Left lobe of liver (tissue), 2 donors: ENCODE data around the gene S1PR1. TPM values are rescaled to one million over a fixed set of nuclear protein-coding genes. Genes with fewer than 3 reads are reported as not detected.
"Not testable (repeated sequence)": the region's sequence is repeated elsewhere in the genome, so short reads cannot be mapped to it uniquely, and the experiment has no call there.

ENCODE experiments used
- ATAC-seq: fragments of 200-7000 bp; cut with Tn5 transposase; one replicate; pipeline ENCODE4 v1.9.1; 2020; ENCODE audit warnings: mild to moderate bottlenecking, moderate library complexity
- DNase-seq: peaks from one replicate; pipeline ENCODE4 v3.0.0-alpha.2; 2020; ENCODE audit warnings: low spot score
- total RNA-seq: library from RNA; stranded (reverse); gene quantifications from one replicate; pipeline ENCODE4 v1.2.1, GENCODE V29; 2021
- donor health status: DM: no; HTN: no; CAD: no; lungs with moderate emphysema.
- donor health status: DM: no; HTN: yes; CAD: no.

S1PR1 gene
- total RNA-seq, 1 donor from 2014 or later = 12.1 TPM

DNA sequence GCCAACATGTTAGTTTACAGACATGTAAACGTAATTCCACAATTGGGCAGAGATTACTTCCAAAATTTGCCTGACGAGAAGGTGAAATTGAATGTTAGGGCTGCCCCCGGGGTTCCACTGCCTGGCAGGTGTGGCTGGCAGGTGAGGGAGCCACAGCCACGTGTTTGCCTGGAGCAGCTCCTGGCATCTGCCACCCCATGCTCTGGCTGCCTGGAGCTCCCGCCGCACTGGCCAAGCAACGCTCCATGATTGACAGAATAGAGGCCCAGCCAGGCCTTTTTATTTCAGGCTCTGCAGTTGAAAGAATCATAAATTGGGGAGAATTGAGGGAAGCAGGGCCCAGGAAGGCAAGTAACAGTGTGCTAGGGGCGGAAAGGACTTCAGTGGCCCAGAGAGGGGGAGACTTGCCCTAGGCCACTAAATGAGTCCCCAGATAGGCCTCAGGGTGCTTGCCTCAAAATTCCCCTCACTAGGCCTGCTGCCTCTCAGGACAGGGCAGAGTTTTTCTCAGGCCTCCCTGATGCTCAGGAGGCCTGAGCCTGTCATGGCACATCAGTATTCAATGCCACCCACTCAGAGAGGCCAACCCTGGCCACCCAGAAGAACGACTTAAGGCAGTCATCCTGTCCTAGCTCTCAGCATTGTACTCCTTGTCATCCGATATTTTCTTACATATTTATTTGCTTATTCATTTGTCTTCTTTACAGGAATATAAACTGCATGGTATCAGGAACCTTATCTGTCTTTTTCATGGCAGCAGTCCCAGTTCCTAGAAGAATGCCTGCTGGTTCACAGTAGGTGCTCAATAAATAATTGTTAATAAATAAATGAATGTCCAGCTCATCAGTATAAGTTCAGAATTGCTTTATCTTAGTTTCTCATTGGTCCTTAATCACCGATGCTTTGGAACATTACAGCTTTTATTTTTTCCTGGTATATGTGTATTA is 16.6 kb upstream of the S1PR1 start:
- DNase-seq = peak; percentile 85
- ATAC-seq = peak; percentile 97

DNA sequence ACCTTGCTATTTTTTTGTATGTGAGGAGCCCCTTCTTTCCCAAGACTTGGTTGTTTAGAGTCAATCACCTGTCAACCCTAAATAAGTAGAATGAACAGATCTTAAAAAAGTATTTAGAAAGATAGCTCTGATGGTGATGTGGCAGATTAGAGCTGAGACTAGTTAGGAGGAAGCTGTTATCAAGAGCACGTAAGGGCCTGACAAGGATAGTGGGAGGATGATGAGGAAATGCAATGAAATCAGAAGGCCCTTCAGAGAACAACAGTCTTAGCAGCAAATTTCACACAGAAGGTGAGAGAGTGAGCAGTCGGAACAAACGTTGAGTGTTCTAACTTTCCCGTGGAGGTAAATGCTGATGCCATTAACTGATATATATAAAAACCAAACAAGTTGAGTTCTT is 15.9 kb upstream of the S1PR1 start:
- DNase-seq = no peak
- ATAC-seq = no peak

DNA sequence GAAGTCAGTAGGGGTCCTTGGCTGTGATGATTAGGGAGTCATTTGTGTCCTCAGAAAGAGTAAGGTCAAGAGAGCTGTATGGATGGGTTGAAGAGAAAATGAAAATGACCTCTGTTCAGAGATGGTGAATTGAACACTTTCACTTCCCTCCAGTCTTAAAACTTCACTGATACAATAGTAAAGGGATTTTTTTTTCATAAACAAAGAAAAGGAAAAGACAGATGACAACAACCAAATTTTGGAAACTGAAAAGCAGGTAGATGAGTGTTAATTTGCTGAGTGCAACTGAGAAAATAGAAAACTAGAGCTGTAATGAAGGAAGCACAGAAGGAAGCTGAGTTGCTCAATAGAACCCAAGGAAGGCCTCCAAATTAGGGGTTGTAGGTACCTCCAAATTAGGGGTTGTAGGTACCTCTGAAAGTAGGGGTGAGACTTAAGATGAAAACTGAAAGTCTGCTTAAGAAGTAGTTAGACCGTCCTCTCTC is 14.8 kb upstream of the S1PR1 start:
- no peak for ATAC-seq
- DNase-seq = no peak

DNA sequence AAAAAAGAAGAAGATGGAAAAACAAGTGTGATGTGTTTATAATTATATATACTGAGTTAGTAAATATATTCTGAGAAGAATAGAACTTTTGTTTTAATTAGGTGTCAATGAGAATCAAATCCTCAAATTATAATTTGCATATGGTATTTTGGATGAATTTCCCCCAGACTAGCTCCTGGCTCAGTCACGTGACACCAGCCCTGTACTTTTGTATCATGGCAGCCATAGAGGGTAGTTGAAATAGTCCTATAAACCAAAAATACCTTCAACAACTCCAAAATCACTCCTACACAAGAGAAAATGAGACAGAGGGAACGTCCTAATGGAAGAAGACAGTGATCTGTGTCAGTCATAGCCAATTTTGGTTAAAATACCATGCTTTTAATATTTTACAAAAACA is 9.0 kb upstream of the S1PR1 start:
- no peak for DNase-seq
- no peak for ATAC-seq

DNA sequence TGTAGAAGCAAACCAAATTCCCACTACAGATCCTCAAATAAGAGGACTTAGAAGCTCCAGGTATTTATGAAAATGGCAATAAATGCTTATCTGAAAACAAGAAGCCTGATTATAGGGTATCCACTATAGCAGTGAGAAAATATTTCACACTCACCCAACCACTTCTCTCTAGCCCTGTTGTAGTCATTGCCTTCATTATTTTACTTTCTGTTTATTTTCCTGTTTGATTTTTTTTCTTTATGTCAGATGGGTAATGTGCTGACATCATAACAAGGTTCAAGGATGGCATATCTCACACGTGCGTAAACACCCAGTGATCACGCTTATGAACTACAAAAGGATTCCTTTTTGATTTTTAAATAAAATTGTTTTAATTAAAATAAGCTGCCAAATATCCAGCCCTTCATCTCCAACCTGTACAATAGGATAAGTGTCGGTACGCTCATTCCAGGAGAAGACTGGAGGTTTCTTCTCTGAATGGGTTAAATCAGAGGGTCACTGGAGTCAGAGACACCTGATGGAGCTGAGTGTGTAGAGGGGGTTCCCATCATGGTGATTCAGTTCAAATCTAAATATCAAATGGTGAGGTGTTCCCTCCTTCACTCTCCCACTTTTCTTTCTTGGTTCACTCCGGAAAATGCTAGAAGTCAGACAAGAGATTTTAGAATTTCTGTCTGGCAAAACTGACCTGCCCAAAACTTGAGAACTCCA is 8.2 kb upstream of the S1PR1 start:
- DNase-seq (no peak), ATAC-seq (no peak)

DNA sequence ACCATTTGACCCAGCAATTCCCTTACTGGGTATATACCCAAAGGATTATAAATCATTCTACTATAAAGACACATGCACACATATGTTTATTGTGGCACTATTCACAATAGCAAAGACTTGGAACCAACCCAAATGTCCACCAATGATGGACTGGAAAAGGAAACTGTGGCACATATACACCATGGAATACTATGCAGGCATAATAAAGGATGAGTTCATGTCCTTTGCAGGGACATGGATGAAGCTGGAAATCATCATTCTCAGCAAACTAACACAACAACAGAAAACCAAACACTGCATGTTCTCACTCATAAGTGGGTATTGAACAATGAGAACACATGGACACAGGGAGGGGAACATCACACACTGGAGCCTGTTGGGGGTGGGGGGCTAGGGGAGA is 4.6 kb upstream of the S1PR1 start:
- ATAC-seq, DNase-seq: not testable (repeated sequence)

DNA sequence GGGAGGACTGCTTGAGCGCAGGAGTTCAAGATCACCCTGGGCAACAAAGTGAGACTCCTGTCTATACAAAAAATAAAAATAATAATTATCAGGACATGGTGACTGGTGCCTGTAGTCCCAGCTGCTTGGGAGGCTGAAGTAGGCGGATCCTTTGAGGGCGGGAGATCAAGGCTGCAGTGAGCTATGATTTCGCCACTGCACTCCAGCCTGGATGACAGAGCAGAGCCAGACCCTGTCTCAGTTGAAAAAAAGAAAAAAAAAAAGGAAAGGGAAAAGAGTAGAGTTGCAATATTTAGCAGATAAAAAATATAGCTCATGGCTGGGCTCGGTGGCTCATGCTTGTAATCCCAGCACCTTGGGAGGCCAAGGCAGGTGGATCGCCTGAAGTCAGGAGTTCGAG is 3.3 kb upstream of the S1PR1 start:
- no peak for ATAC-seq
- no peak for DNase-seq

DNA sequence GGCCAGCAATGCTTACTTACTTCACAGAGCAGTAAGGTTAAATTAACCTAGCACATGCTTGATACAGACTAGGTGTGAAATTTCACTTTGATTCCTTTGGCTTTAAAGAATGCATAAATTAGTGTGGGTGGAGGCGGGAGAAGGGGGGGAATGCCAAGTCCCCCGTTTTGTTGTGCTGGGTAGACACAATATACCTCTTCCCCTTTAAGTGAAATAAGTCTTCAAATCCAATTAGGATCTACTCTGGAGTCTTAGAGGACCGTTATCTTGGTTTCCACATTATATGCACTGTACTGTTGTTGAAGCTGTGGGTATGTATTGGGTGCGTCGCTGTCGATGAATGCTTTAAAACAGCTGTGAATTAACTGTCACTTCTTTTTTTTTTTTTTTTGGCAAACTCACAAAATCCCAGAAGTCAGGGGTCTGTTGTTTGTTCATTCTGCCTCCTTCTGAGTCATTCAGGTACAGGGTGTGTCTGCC is 1.6 kb upstream of the S1PR1 start:
- no peak for DNase-seq
- ATAC-seq = no peak

DNA sequence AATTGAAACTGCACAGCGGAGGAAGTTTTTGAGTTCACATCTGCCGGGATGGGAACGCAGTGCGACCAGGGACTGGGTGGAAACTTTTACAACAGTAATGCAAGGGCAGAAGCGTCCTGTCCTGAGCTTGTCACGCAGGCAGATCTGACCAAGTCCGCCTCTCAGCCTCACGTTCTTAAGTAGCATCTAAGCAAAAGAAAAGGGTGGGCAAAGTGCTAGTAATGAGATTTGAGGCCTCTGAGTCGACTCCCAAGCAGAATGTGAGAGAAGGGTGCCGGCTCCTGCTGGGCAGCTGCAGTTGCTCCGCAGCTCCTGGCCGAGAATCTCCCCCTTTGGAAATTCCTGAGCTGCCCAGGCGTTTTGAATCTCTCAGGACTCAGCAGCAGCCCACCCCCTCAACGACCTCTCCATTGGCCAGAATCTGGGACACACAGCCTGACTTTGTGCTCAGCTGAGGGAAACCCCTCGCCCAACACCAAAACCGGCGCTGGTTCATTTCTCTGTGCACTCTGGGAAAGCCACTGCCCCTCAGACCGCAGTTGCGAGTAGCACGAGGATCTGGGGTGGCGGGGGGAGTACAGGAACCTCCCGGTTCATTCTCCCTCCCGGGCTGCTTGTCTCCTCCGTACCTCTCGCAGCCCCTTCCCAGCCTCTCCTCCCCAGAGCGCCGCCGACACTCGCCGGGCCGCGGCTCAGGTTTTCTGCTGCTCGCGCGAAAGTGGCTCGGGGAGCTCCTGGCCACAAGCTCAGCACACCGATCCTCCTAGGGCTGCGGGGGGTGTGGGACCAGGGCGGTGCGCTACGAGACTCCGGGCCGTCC is 913 bp upstream of the S1PR1 start:
- peak; percentile 55 for ATAC-seq
- DNase-seq = peak; percentile 62

DNA sequence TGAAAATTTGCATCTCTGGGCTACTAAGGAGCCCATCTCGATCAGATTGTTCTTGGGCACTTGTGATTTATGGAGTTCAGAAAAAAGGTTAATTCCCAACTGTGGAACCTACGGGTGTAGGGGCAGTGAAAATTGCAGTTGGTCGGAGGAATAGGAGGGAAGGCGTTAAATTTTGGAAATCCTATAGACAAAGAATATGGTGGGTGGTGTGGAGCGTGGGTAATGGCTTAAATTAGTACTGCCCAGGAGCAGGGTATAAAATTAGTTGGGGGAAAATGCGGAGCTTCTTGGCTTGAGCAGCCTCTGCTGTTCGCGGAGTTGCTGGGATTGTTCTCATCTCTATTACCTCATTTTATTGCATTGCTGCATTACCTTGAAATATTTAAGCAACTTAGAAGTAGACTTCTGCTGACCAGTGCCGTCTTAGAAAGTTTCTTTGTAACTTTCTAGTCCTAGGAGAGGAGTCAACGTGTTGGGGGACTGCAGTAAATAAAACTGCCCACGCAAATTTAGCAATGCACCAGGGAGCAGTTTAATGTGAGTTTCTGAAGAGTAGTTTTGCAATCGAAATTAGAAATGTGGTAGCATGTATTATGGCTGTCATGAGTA is 514 bp downstream of the S1PR1 start:
- DNase-seq = peak; percentile 49
- ATAC-seq = peak; percentile 44

DNA sequence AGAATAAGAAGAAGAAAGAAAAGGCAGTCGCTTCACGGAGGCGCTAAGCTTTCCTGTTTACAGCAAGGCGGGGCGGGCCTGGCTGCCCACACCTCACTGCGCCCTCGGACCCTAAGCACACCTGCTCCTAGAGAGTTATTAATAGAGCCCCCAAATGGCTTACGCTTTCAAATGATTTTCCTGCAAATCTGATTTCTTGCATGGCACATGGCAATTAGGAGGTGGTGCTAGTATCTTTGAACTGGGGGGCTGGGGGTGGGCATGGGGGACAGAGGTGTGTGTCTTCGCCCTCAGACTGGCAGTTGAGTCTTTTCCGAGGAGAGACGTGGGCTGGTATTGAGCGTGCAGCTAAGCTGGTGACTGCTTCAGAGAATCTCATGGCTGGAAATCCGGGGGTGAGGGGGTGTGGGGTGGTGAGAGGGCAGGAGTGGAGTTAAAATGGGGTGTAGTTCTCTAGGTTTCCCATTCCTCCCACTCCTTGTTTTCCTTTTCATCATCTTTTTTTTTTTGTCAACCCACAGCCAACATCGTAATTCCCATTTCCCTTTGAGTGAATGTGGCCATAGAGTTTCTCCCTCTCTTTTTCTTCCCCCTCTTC is 1.3 kb downstream of the S1PR1 start:
- ATAC-seq (no peak), DNase-seq (no peak)

DNA sequence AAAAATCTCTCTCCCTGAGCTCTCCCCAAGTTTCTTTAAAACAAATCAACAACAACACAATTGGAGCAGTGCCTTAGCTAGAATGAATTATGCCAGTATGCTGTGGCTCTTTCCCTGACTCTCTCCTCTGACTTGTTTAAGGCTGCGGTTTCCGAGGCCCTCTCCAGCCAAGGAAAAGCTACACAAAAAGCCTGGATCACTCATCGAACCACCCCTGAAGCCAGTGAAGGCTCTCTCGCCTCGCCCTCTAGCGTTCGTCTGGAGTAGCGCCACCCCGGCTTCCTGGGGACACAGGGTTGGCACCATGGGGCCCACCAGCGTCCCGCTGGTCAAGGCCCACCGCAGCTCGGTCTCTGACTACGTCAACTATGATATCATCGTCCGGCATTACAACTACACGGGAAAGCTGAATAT is 1.9 kb downstream of the S1PR1 start:
- peak; percentile 77 for ATAC-seq

DNA sequence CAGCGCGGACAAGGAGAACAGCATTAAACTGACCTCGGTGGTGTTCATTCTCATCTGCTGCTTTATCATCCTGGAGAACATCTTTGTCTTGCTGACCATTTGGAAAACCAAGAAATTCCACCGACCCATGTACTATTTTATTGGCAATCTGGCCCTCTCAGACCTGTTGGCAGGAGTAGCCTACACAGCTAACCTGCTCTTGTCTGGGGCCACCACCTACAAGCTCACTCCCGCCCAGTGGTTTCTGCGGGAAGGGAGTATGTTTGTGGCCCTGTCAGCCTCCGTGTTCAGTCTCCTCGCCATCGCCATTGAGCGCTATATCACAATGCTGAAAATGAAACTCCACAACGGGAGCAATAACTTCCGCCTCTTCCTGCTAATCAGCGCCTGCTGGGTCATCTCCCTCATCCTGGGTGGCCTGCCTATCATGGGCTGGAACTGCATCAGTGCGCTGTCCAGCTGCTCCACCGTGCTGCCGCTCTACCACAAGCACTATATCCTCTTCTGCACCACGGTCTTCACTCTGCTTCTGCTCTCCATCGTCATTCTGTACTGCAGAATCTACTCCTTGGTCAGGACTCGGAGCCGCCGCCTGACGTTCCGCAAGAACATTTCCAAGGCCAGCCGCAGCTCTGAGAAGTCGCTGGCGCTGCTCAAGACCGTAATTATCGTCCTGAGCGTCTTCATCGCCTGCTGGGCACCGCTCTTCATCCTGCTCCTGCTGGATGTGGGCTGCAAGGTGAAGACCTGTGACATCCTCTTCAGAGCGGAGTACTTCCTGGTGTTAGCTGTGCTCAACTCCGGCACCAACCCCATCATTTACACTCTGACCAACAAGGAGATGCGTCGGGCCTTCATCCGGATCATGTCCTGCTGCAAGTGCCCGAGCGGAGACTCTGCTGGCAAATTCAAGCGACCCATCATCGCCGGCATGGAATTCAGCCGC is 2.5 kb downstream of the S1PR1 start:
- no peak for DNase-seq

More for the DNA sequence above, 1.9 kb downstream of the S1PR1 start:
- DNase-seq = peak; percentile 88

DNA sequence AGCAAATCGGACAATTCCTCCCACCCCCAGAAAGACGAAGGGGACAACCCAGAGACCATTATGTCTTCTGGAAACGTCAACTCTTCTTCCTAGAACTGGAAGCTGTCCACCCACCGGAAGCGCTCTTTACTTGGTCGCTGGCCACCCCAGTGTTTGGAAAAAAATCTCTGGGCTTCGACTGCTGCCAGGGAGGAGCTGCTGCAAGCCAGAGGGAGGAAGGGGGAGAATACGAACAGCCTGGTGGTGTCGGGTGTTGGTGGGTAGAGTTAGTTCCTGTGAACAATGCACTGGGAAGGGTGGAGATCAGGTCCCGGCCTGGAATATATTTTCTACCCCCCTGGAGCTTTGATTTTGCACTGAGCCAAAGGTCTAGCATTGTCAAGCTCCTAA is 3.2 kb downstream of the S1PR1 start:
- DNase-seq = no peak
- ATAC-seq = no peak

More for the DNA sequence above, 2.5 kb downstream of the S1PR1 start:
- ATAC-seq = no peak

DNA sequence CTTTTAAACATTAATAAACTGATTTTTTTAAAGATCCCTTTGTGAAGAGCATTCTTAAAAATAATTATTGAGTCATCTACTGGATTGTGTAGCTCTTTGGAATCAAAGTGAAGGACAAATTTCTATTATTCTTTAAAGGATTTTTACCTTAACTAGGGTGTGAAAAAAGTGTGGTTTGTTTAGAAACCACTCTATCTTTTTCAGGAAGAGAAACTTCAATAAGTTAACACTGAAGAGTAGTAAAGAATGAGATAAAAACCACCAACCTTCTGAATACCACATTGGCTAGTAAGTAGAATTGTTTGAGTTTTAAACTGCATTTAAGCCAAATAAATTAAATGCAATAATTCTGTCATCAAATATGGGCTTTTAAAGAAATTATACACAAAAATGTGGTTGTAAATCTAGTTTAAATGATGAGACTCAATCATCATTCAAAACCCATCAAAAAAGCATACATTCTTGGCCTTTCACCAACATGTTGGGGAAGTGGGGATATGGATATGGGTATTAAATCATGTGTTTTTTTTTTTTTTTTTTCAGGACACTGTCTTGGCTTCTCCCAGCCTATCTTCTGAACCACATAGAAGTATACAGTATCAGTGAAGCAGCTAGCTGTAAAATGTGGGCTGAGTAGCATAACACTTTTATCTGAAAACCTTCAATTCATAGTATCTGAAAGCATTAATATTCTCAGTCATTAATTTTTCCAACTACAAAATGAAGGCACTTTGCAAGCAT is 4.8 kb downstream of the S1PR1 start:
- DNase-seq = no peak
- no peak for ATAC-seq

DNA sequence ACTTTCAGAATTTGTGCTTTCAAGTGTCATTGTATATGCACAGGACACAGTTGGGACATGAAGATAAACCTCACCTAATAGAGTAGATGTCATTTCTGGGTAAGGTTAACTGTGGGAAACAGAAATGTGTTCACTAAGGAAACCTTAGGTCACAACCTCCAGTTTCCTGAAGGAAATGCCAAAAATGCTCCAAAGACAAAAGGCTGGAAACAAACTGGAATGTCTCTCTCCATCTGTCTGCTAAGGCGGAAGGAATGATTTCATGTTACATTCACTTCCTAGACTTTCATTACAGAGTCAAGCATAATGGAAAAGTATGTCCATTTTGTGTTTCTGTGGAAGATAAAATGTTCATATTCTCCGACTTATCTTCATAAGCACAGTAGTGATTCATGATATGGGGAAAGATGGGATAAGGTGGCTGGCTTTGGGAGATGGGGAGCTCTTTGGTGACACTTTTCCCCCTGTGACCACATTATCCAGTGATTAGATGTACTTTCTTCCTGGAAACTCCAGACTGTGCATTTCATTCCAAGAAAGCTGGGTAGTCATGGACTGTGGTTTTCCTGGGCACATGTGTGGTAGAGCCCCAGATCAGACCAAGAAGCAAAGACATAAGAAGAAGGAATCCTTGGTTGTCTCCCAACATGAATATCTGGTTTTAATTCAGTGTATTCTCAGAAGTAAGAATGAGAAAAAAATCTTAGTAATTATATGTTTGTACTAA is 5.7 kb downstream of the S1PR1 start:
- DNase-seq = no peak
- ATAC-seq = no peak

DNA sequence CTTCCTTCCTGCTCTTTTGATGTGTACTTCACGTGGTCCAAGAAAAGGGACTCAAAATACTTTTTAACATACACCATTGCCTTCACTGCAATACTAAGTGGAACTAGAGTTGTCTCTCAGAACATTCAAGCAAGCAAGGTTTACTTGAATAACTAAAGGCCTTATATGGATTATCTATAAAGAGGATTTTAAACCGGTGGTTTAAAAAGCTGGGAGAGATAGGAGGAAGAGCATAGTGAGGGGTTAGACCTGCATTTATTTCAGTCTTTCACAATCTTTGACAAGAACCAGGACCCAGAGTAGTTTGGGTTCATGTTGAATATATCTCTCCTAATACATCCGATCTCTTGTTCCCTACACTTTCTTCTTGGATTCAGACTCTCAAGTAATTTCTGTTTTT is 6.9 kb downstream of the S1PR1 start:
- DNase-seq = no peak
- no peak for ATAC-seq

DNA sequence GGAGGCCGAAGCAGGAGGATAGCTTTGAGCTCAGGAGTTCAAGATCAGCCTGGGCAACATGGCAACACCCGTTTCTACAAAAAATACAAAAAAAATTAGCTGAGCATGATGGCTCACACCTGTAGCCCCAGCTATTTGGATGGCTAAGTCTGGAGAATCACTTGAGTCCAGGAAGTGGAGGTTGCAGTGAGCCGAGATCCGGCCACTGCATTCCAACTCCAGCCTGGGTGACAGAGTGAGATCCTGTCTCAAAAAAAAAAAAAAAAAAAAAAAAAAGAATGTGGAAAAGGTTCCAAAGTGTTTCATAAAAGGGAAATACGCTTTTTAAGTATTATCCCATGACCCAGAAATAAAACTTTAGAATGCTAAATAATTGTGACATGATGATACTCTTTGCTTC is 8.0 kb downstream of the S1PR1 start:
- no peak for ATAC-seq

More for the DNA sequence above, 8.0 kb downstream of the S1PR1 start:
- no peak for DNase-seq
